TTC549 (cell line): ENCODE results near the gene CENPB.
"Not testable (repeated sequence)": the region's sequence is repeated elsewhere in the genome, so short reads cannot be mapped to it uniquely, and the experiment has no call there.

Experiments
- FAIRE-seq: peaks from 2 replicates; lab custom pipeline; 2012; peaks lifted over from hg19 to GRCh38; lab: Jason Lieb, UNC

Gene CENPB, protein sequence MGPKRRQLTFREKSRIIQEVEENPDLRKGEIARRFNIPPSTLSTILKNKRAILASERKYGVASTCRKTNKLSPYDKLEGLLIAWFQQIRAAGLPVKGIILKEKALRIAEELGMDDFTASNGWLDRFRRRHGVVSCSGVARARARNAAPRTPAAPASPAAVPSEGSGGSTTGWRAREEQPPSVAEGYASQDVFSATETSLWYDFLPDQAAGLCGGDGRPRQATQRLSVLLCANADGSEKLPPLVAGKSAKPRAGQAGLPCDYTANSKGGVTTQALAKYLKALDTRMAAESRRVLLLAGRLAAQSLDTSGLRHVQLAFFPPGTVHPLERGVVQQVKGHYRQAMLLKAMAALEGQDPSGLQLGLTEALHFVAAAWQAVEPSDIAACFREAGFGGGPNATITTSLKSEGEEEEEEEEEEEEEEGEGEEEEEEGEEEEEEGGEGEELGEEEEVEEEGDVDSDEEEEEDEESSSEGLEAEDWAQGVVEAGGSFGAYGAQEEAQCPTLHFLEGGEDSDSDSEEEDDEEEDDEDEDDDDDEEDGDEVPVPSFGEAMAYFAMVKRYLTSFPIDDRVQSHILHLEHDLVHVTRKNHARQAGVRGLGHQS

DNA sequence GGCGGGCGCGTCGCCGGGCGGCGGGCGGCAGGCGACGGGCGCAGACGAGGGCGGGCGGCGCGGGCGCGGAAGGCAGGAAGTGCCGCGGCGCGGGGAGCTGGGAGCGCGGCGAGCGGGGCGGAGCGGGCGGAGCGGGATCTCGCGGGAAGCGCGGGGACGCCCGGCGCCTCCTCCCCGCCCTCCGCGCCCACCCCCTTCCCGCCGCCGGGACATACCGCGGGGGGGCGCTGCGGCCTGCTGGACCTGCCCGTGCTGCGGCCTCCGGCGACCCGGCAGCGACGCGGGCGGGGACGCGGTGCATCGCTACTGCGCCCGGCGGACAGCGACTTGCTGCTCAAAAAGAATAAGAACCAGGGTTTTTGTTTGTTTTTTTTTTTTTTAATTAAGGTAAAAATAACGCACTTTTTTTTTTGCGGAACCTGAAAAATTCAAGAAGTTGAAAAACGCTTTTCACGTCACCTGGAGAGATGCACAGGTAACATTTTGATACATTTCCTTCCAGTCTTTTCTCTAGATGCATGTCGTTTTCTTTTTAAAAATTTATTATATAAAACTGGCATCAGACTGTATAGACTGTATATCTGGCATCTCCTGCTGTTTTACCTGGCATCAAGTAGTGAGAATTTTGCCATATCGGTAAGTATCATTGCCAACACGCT is at the start of gene CENPB:
Gene CENPB (minus strand): TSS at position 76 of the 659 bp plus-strand sequence. CDS start 257 bp downstream, outside the sequence.
- no peak for FAIRE-seq

- FAIRE-seq = no peak
Measured at GRCh38 chr20:3836132-3836531, 49.6 kb upstream of the CENPB start.

DNA sequence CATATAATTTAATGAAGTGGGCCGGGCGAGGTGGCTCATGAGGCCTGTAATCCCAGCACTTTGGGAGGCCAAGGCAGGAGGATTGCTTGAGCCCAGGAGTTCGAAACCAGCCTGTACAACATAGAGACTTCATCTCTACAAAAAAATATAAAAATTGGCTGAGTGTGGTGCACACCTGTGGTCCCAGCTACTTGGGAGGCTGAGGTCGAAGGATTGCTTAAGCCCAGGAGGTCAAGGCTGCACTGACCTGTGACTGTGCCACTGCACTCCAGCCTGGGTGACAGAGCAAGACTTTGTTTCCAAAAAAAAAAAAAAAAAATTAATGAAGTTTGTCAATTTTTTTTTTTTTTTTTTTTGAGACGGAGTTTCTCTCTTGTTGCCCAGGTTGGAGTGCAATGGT is 43.4 kb upstream of the CENPB start:
- FAIRE-seq = not testable (repeated sequence)

DNA sequence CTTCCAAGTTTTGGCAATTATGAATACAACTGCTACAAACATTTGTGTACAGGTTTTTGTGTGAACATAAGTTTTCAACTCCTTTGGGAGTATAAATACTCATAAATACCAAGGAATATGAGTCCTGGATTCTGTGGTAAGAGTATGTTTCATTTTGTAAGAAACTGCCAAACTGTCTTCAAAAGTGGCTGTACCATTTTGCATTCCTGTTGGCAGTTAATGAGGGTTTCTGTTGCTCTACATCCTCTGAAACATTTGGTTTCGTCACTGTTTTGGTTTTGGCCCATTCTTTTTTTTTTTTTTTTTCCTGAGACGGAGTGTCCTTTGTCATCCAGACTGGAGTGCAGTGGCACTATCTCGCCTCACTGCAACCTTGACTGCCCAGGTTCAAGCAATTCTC is 42.3 kb upstream of the CENPB start:
- FAIRE-seq = no peak

GRCh38 chr20:3826420-3826819 is 39.9 kb upstream of the CENPB start:
- FAIRE-seq = no peak

DNA sequence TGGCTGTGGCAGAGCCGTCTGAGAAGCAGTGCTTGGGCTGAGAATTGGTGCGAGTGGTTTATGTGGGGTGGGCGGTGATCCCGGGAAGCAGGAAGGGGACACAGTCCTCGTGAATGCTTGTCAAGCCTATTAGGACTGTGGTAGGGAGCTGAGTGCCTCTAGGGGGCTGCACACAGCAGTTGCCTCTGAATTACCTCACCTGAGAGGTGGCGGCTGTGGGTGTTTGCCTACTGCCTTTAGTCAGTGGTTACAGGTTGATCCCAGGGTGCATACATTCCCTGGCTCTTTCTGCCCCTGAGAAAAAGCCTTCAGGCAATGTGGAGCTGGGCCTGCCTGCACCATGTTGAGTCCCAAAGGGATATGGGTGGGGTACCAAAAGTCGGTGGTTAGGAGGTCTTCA is 39.0 kb upstream of the CENPB start:
- FAIRE-seq = no peak

DNA sequence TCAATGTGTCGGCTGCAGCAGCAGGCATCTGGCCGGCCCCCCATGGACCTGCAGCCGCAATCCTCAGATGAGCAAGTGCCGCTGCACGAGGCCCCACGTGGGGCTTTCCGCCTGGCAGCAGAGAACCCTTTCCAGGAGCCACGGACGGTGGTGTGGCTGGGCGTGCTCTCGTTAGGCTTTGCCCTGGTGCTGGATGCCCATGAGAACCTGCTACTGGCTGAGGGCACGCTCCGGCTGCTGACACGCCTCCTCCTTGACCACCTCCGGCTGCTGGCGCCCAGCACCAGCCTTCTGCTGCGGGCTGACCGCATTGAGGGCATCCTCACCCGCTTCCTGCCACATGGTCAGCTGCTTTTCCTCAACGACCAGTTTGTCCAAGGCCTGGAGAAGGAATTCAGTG is 37.3 kb upstream of the CENPB start:
- FAIRE-seq = no peak

DNA sequence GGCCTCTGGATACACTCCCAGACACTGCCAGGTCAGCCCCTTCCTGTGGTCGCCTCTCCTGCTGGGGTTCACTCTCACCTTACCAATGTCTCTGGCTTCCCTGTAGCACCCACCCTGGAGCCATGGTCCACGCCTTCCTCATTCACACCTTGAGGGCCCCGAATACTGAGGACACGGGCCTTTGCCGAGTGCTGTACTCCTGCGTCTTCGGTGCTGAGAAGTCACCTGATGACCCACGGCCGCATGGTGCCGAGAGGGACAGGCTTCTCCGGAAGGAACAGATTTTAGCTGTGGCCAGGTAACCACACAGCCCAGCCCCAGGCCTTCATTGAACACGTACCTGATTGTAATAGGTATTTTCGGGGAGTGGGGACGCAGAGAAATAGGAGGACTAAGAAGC is 35.5 kb upstream of the CENPB start:
- no peak for FAIRE-seq

GRCh38 chr20:3820901-3821727 is 34.6 kb upstream of the CENPB start:
- no peak for FAIRE-seq

- FAIRE-seq = peak; percentile 7
Measured at GRCh38 chr20:3820048-3820900, 33.7 kb upstream of the CENPB start, which contains the start of gene AP5S1. Gene AP5S1 (plus strand): TSS chr20:3820547. CDS start chr20:3822118, 1,571 bp downstream.

GRCh38 chr20:3819411-3820047 is 33.0 kb upstream of the CENPB start:
- no peak for FAIRE-seq

DNA sequence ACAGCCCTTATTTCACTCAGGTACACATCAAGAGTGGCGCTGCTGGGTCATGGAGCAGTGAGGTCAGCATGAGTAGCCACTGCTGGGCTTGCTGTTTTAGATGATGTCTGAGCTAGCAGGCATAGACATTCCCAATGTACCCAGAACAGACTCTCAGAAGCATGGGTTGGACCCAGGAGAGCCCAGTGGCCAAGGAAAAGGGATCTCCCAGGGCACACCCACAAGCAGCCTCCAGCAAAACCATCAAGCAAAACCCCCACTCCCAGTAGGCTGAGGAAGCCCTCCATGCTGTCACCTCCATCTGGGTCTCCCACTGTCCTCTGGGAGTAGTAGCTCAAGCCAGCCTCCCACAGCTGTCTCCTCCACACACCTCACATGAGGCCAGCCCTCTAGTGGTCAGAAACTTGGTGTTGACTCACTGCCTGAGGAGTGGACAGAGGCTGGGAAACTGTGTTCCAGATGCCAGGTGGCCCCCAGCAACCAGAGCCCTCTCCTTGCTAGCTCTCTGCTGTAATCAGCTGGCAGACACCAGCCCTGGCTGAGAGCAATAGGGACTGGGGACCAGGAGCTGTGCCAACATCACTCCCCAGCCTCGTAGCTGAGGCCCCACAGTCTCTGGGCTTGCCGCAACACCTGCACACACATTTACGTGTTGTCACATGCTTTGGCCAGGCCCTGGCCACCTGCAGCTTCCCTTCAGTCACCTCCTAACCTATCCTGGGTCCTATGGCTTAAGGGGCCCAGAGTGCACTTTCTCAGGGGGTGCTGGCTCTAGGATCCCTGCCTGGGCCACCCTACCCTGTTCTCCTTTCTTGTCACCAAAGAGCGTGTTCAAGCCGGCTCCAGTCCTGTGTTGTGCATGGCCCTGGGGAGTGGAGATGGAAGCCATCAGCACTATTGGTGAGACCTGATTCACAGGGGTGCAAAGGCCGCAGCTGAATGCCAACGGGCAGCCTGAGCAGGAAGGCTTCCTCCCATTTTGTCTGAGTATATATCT is 31.9 kb upstream of the CENPB start:
- no peak for FAIRE-seq

GRCh38 chr20:3815703-3816315 is 29.3 kb upstream of the CENPB start:
- no peak for FAIRE-seq

DNA sequence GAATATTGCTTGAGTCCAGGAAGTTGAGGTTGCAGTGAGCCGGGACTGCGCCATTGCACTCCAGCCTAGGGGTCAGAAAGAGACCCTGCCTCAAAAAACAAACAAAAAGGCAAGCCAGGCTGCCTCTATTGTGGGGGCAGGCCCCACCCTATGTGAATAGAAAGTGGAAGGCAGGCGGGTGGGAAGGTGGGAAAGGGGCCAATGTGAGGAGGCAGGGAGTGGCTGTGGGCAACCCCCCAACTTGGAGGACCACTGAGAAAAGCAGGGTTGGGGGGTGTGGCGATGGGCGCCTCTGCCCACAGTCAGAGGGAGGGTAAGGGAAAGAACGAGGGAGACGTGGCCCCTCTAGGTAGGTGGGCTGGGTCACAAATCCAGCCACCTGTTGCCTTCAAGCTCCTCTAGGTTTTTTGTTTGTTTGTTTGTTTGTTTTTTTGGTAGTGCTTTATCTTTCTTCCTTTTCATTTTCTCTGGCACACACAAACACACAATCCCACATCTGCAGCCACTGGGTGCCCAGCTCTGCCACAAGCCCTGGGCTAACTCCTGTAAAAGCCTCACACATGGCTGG is 28.5 kb upstream of the CENPB start:
- no peak for FAIRE-seq

GRCh38 chr20:3813848-3814581 is 27.5 kb upstream of the CENPB start:
- FAIRE-seq = no peak

- FAIRE-seq = no peak
Measured at GRCh38 chr20:3812975-3813847, 26.7 kb upstream of the CENPB start.

DNA sequence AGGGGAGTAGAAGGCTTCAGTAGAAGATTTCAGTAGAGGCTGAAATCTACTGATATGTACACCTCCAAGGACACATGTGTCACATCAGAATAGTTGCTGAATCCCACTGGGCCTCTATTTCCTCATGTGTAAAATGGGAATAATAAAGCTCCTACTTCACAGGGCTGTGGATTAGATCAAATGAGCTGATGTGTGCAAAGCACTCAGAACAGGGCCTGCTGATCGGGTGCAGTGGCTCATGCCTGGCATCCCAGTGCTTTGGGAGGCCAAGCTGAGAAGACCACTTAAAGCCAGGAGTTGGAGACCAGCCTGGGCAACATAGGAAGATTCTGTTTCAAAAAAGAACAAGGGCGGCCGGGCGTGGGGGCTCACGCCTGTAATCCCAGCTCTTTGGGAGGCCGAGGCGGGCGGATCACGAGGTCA is 25.7 kb upstream of the CENPB start:
- no peak for FAIRE-seq
